ENCODE data around the gene PTPRA. TPM values are rescaled to one million over a fixed set of nuclear protein-coding genes. Genes with fewer than 3 reads are reported as not detected.
A peak's percentile ranks its signal among the peaks of the same experiment; 100 is the strongest.
"Not testable (repeated sequence)": the region's sequence is repeated elsewhere in the genome, so short reads cannot be mapped to it uniquely, and the experiment has no call there.

Gene PTPRA
- total RNA-seq, 1 donor = 45.0 TPM

DNA sequence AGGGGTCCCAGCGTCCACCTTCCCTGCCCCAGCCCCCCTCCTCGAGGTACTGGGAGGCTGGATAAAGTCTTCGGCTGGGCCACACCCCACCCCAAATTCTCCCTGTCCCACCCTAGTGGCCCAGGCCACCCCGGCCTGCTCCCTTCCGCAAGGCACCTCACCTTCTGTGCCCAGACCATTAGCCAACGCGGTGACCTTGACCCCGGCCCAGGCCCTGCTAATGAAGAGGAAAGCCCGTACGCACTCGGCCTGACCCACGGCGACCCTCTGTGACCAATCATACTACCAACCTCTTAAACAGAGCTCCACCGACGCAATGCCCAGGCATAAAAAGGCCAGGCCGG, 198.0 kb downstream of the PTPRA start:
- no peak for DNase-seq (ENCODE audit: low read depth in 2 of 3, low spot score in 2 of 3)

DNA sequence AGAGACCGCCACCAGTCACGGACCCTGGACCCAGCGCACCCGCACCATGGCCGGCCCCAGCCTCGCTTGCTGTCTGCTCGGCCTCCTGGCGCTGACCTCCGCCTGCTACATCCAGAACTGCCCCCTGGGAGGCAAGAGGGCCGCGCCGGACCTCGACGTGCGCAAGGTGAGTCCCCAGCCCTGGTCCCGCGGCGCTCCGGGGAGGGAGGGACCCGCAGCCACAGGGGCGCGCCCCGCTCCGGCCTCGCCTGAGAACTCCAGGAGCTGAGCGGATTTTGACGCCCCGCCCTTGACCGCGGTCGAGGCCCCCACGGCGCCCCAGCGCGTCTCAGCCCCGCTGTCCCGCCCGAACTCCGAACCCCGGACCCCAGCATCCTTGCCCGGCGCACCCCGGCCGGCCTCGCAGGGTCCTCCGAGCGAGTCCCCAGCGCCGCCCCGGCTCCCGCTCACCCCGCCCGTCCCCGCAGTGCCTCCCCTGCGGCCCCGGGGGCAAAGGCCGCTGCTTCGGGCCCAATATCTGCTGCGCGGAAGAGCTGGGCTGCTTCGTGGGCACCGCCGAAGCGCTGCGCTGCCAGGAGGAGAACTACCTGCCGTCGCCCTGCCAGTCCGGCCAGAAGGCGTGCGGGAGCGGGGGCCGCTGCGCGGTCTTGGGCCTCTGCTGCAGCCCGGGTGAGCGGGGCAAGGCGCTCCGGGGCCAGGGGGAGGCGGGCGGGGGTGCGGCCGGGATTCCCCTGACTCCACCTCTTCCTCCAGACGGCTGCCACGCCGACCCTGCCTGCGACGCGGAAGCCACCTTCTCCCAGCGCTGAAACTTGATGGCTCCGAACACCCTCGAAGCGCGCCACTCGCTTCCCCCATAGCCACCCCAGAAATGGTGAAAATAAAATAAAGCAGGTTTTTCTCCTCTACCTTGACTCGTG, 198.6 kb downstream of the PTPRA start, which contains the start of gene OXT:
TSS of gene OXT (plus strand) at position 11 of the 920 bp plus-strand sequence. CDS start at position 47, 36 bp downstream.
- peak; percentile 60 to 85 (median 82) for DNase-seq (ENCODE audit: low read depth in 2 of 3, low spot score in 2 of 3)

DNA sequence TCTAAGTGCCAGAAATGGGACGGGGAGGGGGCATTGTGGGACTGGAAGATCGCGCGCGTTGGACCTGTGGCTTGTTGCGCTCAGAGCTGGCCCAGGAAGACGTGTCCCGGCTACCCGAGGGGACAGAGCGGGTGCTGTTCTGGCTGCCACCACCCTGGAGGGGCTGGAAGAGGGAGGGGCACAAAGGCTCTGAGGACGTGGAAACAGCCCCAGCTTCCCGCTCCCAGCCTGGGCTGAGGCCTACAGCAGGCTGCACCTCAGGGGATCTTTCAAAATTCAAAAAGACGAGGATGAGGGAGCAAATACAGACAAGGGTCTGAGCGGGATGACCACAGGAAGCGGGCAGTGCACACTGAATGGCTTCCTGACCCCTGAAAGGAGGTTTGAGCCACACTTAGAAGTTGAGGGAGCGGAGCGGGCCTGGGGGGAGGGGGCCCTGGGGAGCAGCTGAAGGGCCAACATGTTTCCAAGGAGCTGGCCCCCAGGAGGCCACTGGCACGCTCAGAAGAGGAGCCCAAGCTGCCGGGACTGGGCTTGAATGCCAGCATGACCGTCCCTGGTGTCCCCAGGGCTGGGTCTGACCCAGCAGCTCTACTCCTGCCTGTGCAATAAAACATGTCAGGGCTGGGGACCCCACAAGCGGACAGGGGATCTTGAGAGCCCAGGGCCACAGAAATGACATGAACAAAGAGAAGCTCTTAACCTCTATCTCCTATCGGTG, 199.4 kb downstream of the PTPRA start:
- DNase-seq (ENCODE audit: low read depth in 2 of 3, low spot score in 2 of 3) = no peak

DNA sequence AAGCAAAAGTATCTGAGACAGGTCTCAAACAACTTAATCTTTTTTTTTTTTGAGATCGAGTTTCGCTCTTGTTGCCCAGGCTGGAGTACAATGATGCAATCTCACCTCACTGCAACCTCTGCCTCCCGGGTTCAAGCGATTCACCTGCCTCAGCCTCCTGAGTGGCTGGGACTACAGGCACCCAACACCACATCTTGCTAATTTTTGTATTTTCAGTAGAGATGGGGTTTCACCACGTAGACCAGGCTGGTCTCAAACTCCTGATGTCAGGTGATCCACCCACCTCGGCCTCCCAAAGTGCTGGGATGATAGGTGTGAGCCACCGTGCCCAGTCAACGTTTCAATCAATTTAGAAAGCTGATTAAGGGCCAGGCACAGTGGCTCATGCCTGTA, 200.0 kb downstream of the PTPRA start:
- DNase-seq (ENCODE audit: low read depth in 2 of 3, low spot score in 2 of 3) = not testable (repeated sequence)

DNA sequence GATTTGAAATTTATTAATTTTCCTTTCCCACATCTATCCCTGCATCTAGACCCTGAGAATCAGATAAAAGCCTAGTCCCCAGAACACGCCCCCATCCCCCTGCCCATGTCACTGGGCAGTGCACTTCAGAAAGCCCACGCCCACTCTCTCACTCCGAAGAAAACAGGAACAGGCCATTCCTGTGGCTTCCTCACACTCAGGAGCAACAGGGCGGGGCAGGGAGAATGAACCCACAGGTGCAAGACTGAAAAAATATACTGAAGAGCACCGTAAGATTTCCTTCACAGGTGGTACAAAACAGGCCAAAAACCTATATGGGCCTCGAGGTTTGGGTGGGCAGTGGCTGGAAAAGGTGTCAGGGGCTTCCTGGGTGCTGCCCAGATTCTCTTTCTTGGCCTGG, 201.5 kb downstream of the PTPRA start:
- DNase-seq (ENCODE audit: low read depth in 2 of 3, low spot score in 2 of 3) = no peak

DNA sequence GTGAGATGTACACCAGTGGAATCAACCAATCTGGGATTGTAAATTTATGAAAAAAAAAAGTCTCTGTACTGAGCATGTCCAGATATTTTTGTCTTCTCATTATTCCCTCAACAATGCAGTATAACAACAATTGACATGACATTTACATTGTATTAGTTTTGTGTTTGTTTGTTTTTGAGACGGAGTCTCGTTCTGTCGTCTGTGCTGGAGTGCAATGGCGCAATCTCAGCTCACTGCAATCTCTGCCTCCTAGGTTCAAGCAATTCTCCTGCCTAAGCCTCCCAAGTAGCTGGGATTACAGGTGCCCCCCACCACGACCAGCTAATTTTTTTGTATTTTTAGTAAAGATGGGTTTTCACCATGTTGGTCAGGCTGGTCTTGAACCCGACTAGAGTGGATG, 202.0 kb downstream of the PTPRA start:
- DNase-seq (ENCODE audit: low read depth in 2 of 3, low spot score in 2 of 3) = not testable (repeated sequence)

DNA sequence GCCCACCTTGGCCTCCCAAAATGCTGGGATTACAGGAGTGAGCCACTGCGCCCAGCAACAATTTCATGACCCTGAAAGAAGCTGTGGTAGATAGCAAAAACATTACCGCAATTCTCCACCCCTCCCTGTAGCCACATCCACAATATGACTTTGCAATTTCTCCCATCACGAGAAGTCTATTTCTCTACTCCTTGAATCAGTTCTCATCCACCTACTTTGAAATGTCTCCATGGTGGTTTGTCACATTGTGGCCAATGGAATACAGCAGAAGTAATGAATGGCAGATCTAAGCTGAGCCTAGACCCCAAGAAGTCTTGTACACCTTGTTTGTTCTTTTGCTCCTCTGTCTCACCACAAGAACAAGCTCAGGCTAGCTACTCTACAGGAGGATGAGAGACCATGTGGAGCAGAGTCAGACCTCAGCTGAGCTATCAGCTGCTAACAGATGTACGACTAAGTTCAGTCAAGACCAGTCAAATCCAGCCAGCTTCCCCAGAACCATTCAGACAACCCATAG, 204.4 kb downstream of the PTPRA start:
- DNase-seq (ENCODE audit: low read depth in 2 of 3, low spot score in 2 of 3) = peak in 2 of 3 donors; percentile 76 to 85

DNA sequence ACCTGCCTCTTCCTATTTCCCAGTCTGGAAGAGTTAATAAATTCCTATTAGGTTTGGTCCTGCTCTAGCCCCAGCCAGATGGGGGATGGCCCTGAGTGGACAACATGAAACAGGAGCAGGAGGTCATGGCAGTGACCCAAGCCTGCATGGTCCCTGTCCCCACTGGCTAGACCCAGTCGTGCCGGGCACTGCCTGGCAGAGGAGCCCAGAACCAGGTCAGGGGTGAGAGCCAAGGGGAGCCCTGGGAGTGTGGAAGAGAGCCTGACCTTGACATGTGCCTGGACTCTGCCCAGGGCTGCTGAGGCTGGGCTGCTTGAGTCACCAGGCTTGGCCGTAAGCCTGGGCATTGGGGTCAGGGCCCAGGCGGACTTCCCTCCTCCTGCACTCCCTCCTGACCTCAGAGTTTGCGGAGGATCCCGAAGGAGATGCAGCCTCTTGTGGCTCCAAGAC, 207.7 kb downstream of the PTPRA start:
- DNase-seq (ENCODE audit: low read depth in 2 of 3, low spot score in 2 of 3) = no peak

DNA sequence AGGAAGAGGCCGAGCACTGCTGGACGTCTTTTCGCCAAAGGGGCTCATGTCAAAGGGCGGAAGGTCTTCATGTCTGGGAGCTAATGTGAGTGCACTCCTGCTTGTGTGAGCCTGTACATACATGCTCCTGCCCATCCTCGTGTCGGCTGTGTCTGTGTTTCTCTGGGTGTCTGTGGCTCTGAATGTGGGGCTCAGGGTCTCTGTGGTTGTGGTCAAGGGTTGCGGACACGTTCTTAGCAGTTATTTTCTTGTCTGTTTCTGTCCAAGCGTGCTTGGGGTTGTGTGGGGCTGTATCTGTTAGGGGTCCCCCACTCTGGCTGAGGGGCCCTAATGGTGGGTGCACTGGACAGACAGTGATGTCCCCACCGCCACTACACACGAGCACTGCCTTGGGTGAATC, 208.4 kb downstream of the PTPRA start:
- no peak for DNase-seq (ENCODE audit: low read depth in 2 of 3, low spot score in 2 of 3)

DNA sequence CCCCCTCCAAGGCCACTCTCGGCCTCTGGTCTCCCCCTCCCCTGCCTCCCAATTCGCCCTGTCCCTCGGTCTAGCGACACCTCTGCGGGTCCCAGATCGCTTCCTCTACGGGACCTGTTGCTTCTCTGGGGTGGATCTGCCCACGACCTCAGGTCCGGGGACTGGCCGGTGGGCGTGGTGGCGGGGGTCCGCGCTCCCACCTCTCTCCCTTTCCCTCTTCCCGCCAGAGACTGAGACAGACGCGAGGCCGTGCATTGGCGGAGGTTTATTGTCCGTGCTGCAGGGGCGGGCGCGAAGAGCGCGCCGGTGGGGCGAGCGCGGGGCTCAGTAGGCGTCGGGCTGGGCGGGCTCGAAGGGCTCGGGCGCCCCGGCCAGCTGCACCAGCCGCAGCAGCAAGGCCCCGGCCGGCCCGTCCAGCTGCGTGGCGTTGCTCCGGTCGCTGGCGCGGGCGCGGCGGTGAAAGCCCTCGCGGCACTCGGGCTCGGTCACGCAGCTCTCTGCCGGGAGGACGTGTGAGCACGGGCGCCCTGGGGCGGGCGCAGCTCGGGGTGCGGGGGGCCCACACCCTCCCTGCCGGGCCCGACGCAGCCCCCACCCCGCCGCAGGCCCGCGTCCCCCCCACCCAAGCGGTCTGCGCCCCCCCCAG, 209.1 kb downstream of the PTPRA start:
- DNase-seq (ENCODE audit: low read depth in 2 of 3, low spot score in 2 of 3) = peak in 1 of 3 donors; percentile 19

DNA sequence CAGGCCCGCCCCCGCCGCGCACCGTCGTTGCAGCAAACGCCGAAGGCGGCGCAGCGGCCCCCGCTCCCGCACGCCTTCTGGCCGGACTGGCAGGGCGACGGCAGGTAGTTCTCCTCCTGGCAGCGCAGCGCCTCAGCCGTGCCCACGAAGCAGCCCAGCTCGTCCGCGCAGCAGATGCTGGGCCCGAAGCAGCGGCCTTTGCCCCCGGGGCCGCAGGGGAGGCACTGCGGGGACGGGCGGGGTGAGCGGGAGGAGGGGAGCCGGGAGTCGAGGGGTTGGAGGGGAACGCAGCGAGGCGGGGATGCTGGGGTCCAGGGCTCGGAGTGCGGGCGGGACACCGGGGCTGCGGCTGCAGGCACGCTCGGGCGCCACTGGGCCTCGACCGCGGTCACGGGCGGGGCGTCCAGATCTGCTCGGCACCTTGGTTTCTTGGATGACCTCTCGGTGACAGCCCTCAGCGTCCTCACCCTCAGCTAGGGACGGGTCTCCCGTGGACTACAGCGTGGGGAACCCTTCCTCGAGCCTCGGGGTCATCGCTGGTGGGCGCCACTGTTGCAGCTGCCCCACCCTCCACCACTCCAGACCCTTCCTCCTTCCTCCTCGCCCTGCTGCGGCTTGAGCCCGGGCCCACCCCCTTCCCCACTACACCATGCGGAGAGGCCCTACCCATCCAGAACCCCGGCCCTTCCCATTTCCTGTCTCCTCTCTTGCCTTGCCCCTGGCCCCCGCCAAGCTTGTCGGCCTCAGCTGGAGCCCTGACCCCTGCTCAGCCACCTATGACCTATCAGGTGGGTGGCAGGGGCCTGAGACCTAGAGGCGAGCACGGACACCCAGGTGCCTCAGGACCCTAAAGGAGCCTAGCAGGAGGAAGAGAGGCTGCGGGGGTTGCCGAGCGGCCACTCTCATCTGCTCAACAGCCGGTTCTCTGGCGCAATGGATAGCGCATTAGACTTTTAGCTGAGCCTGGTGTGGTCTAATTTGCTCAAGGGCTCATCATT, 210.0 kb downstream of the PTPRA start:
- DNase-seq (ENCODE audit: low read depth in 2 of 3, low spot score in 2 of 3) = peak in 1 of 3 donors; percentile 26

DNA sequence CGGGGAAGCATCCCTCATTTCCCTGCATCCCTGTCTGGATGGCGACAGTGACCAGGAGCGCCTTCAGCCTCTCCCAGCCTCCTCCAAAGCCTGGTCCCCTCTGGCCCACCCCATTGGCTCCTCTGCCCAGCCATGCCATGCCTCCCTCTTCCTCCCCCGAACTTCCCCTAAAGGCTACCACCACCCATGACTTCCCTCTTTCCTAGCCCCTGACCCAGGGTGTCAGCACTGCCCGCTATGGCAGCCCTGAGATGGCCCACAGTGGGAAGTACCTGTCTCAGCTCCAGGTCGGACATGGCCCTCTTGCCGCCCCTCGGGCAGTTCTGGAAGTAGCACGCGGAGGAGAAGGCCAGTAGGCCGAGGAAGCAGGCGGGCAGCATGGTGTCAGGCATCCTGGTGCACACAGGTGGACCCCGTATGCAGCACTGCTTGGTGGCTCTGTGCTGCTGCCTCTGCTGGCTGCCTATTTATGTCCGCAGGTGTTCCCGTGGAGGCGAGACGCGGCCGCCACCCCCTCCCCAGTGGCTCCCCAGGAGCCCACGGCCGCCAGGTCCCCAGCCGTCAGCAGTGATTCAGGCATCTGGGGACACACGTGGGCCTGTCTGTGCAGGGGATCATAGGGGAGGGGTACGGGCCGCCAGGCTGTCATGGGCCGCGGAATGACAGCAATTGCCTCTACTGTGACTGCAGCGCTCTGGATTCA, 211.2 kb downstream of the PTPRA start, which contains the start of gene AVP:
TSS of gene AVP (minus strand) at position 442 of the 703 bp plus-strand sequence. CDS start at position 392, 50 bp downstream.
- peak in 2 of 3 donors; percentile 32 to 57 for DNase-seq (ENCODE audit: low read depth in 2 of 3, low spot score in 2 of 3)

DNA sequence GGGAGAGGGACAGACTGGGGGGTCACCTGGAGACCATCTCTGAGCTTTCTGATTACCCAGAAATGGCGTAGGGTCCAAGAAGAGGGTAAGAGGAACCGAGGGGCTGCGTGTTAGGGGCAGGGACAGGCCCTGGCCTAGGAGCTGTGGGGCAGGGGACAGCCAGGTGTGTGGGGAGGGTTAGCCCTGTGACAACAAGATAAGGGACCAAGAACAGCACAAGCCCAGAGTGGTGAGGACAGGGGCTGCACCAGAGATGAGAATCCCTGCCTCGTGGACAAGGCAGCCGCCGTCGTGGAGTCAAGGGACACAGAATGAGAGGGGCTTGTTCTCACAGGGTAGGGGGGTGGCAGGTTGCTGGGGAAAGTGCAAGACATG, 211.7 kb downstream of the PTPRA start:
- DNase-seq (ENCODE audit: low read depth in 2 of 3, low spot score in 2 of 3) = peak in 1 of 3 donors; percentile 25

DNA sequence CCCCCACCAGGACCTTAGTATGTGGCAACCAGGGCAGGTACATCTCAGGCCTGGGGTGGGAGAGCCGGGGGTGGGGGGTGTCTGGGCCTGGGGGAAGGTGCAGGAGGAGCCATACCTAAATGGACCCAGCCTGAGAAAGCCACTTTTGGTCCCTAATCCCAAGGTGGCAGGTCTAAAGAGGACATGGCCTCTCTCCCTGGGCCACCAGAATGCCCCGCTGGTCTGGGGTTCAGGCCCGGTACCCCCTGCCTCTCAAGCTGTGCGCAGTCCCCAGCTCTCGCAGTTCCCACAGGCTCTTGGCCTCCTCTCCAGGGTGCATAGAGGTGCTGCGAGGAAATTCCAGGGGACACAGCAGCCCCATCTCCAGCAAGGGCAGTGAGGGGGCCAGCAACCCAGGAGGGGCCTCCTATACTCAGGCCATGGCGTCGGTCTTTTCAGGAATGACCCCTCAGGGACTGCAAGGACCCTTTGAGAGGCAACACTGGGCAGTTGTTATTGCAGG, 212.3 kb downstream of the PTPRA start:
- no peak for DNase-seq (ENCODE audit: low read depth in 2 of 3, low spot score in 2 of 3)

DNA sequence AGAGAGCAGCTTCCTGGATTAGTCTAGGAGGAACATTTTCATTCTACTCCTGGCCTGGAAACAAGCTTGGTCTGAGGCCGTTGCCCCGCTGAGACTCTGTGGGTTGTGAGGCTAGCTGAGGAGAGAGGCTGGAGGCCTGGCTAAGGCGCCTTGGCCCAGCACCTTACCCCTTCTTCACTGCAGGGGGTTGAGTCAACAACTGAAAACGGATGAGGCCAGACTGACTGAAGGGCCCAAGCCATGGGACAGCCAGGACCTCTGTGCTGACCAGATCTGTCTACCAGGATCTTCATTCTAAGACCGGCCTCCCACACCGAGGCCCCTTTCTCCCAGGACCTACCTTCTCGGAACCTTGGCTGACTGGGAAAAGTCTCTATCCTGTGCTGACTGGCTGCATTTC, 214.8 kb downstream of the PTPRA start:
- DNase-seq (ENCODE audit: low read depth in 2 of 3, low spot score in 2 of 3) = no peak
